ENCODE measurements around the gene CEP78.

DNA sequence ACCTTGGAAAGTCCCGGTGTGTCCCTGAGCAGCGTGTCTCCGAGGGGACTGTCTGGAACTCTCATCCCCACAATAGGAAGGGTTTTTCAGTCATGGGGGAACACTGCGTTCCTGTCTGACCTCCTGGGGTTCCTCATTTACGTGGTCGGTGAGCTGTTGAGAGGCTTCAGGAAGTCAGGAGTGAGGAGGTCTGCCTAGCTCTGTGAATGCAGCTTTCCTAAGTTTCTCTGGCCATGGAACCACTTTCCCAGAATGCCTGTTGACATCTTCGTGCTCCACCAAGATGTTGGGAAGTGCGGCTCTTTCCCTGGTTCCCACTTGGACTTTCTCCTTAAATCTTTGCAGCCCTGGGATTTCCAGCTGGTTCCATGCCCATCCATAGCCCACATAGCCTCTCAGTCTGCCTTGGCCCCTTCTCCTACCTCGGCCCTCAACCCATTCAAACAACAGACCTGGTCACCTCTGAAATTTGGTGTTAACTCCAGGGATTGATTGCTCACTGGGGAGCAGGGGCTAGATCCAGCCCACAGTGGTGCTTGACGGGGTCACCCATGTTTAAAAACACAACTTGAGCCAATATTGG is 88.3 kb downstream of the CEP78 start:
- TF ChIP-seq POLR2A (IDR thresholded peaks at IDR 0.05; ENCODE audit: low read length) (no peak), GATA1 (IDR thresholded peaks at IDR 0.05; ENCODE audit: low read depth, low read length) (no peak)

Data from erythroblast (primary cell).